GM23338 (cell line): ENCODE data around the gene TBCD. TPM values are rescaled to one million over a fixed set of nuclear protein-coding genes. Genes with fewer than 3 reads are reported as not detected.

Experiments used
- ATAC-seq: fragments of 200-7000 bp; cut with Tn5 transposase; 3 replicates; pipeline ENCODE4 v1.9.1; 2020
- DNase-seq: peaks from one replicate; pipeline ENCODE4 v3.0.0-alpha.2; 2015; ENCODE audit warnings: low spot score
- H2AFZ ChIP-seq: fragments of 200-600 bp; sonication (generic); 2 replicates; pipeline ENCODE4 v1.8.0; 2016; ENCODE audit warnings: antibody characterized with exemption, mild to moderate bottlenecking, moderate library complexity
- H3F3A ChIP-seq: fragments of 200-600 bp; sonication (generic); replicated peaks from 2 replicates; pipeline ENCODE4 v1.8.0; 2017; ENCODE audit warnings: antibody characterized with exemption, mixed run types, low read depth
- H3K27ac ChIP-seq: fragments of 200-600 bp; sonication (generic); 2 replicates; pipeline ENCODE4 v1.6.1; 2016; ENCODE audit warnings: low read depth
- H3K27me3 ChIP-seq: fragments of 200-600 bp; sonication (generic); 2 replicates; pipeline ENCODE4 v1.8.0; 2016; ENCODE audit warnings: mild to moderate bottlenecking, mixed run types, moderate library complexity; ENCODE audit not compliant: insufficient read depth
- H3K36me3 ChIP-seq: fragments of 200-600 bp; sonication (generic); 2 replicates; pipeline ENCODE4 v1.8.0; 2016; ENCODE audit warnings: mild to moderate bottlenecking; ENCODE audit not compliant: insufficient read depth
- H3K4me1 ChIP-seq: fragments of 200-600 bp; sonication (generic); 2 replicates; pipeline ENCODE4 v1.8.0; 2016; ENCODE audit warnings: mild to moderate bottlenecking, moderate library complexity; ENCODE audit not compliant: insufficient read depth
- H3K4me2 ChIP-seq: fragments of 200-600 bp; sonication (generic); 2 replicates; pipeline ENCODE4 v1.7.1; 2017; ENCODE audit warnings: mixed run types
- H3K4me3 ChIP-seq: fragments of 200-600 bp; sonication (generic); 2 replicates; pipeline ENCODE4 v1.6.1; 2016; ENCODE audit warnings: mixed run types
- H3K79me2 ChIP-seq: fragments of 200-600 bp; sonication (generic); replicated peaks from 2 replicates; pipeline ENCODE4 v1.8.0; 2017; ENCODE audit warnings: mild to moderate bottlenecking; ENCODE audit not compliant: insufficient read depth
- H3K9me2 ChIP-seq: fragments of 200-600 bp; sonication (generic); 2 replicates; pipeline ENCODE4 v1.8.0; 2017; ENCODE audit not compliant: insufficient read depth
- H4K20me1 ChIP-seq: fragments of 200-600 bp; sonication (generic); replicated peaks from 2 replicates; pipeline ENCODE4 v1.8.0; 2017; ENCODE audit warnings: mild to moderate bottlenecking; ENCODE audit not compliant: insufficient read depth
- H3K27ac Mint-ChIP-seq: 2 replicates; pipeline ENCODE4 v1.8.0; 2020; ENCODE audit warnings: inconsistent platforms, mild to moderate bottlenecking, moderate library complexity, mixed read lengths
- H3K27me3 Mint-ChIP-seq: 3 replicates; pipeline ENCODE4 v1.8.0; 2022; ENCODE audit warnings: low read depth, mild to moderate bottlenecking, moderate library complexity, mixed read lengths, inconsistent platforms; ENCODE audit not compliant: insufficient read depth, poor library complexity
- H3K36me3 Mint-ChIP-seq: 3 replicates; pipeline ENCODE4 v1.8.0; 2021; ENCODE audit warnings: low read depth, mild to moderate bottlenecking, inconsistent platforms, moderate library complexity, mixed read lengths
- H3K4me1 Mint-ChIP-seq: 3 replicates; pipeline ENCODE4 v1.8.0; 2020; ENCODE audit warnings: mild to moderate bottlenecking, inconsistent platforms, mixed read lengths
- H3K4me3 Mint-ChIP-seq: 3 replicates; pipeline ENCODE4 v1.8.0; 2021; ENCODE audit warnings: moderate library complexity, mild to moderate bottlenecking, inconsistent platforms, mixed read lengths
- H3K9me3 Mint-ChIP-seq: 3 replicates; pipeline ENCODE4 v1.8.0; 2020; ENCODE audit warnings: moderate library complexity, mild to moderate bottlenecking, inconsistent platforms, mixed read lengths
- CTCF ChIP-seq, 2 experiments: fragments of 200-600 bp in 1 of 2; sonication (generic) in 1 of 2; conservative IDR thresholded peaks; 2 replicates each; pipeline versions ENCODE4 v1.5.1 to v1.6.1; 2016 to 2017; ENCODE audit warnings: antibody characterized with exemption in 2 of 2, low read depth in 2 of 2, mild to moderate bottlenecking in 2 of 2, moderate library complexity in 1 of 2
- EZH2 ChIP-seq: fragments of 200-600 bp; sonication (generic); IDR thresholded peaks from one replicate; pipeline ENCODE4 v1.8.0; 2017; ENCODE audit warnings: antibody characterized with exemption, mild to moderate bottlenecking, low read depth; ENCODE audit not compliant: unreplicated experiment
- JUNB ChIP-seq: IDR thresholded peaks from one replicate; pipeline ENCODE4 v1.6.1; 2016; ENCODE audit warnings: antibody characterized with exemption; ENCODE audit not compliant: unreplicated experiment
- NANOG ChIP-seq: IDR thresholded peaks from 2 replicates; pipeline ENCODE4 v1.6.1; 2016; ENCODE audit warnings: antibody characterized with exemption, borderline replicate concordance
- STAT1 ChIP-seq: IDR thresholded peaks from one replicate; pipeline ENCODE4 v1.6.1; 2016; ENCODE audit warnings: antibody characterized with exemption; ENCODE audit not compliant: unreplicated experiment
- ZNF114 ChIP-seq: fragments of 250-450 bp; sonication (Bioruptor Pico); IDR thresholded peaks from 2 replicates; pipeline ENCODE4 v1.5.0; 2020; ENCODE audit warnings: mild to moderate bottlenecking, moderate library complexity
- ZNF462 ChIP-seq: fragments of 250-450 bp; sonication (Bioruptor Pico); IDR thresholded peaks from 2 replicates; pipeline ENCODE4 v1.5.0; 2020; ENCODE audit warnings: mild to moderate bottlenecking, moderate library complexity
- polyA plus RNA-seq: library from polyadenylated mRNA; unstranded; fragments of >200 nt; fragmentation: Nextera tagmentation; extraction: Ambion mirVana; gene quantifications from 2 replicates; pipeline ENCODE4 v1.2.1, GENCODE V29; 2016
- total RNA-seq: library from RNA; depleted of rRNA; stranded (reverse); fragments of >200 nt; shearing (Covaris generic); gene quantifications from 2 replicates; pipeline ENCODE4 v1.2.3, GENCODE V29; 2014

TBCD gene
- total and polyA plus RNA-seq, 2 experiments from 2014 or later = 75.0 to 116 TPM

- no peak for TF ChIP-seq ZNF462 (CRISPR knock-in tag)
- no peak for TF ChIP-seq NANOG
Observed at GRCh38 chr17:82944990-82945389, 193.1 kb downstream of the TBCD start (continued).

GRCh38 chr17:82946081-82946480 is 194.2 kb downstream of the TBCD start:
- Histone ChIP-seq H2AFZ (no peak overlapping the region), H3K27ac (no peak overlapping the region), H3F3A (no peaks in the 10 kb centered on the region), H3K4me1 (no peaks in the 10 kb centered on the region), H3K4me2 (no peak overlapping the region), H3K4me3 (no peak overlapping the region), H3K36me3 (peaks cover 25% of the 10 kb centered on the region), H3K79me2 (no peaks in the 10 kb centered on the region), H4K20me1 (no peaks in the 10 kb centered on the region), H3K9me2 (no peaks in the 10 kb centered on the region), H3K27me3 (no peaks in the 10 kb centered on the region)
- H3K27me3 Mint-ChIP-seq = peaks cover 27% of the 10 kb centered on the region
- peaks cover 100% of the 10 kb centered on the region for H3K36me3 Mint-ChIP-seq
- no peaks in the 10 kb centered on the region for H3K4me1 Mint-ChIP-seq
- no peak overlapping the region for H3K4me3 Mint-ChIP-seq
- H3K9me3 Mint-ChIP-seq = peaks cover 91% of the 10 kb centered on the region
- no peak for DNase-seq
- H3K27ac Mint-ChIP-seq = no peak overlapping the region
- no peak for ATAC-seq
- no peak for TF ChIP-seq CTCF (conservative IDR thresholded peaks at IDR 0.05; ENCODE audit: low read depth in 2 of 2)
- TF ChIP-seq STAT1 = no peak
- no peak for TF ChIP-seq JUNB
- no peak for TF ChIP-seq ZNF114 (CRISPR knock-in tag)
- TF ChIP-seq EZH2 = no peak
- TF ChIP-seq ZNF462 (CRISPR knock-in tag) = no peak
